Panc1 (cell line): ENCODE measurements around the gene KIF4B. TPM values are rescaled to one million over a fixed set of nuclear protein-coding genes. Genes with fewer than 3 reads are reported as not detected.

Source experiments
- ATAC-seq: fragments of 200-7000 bp; cut with Tn5 transposase; 2 replicates; pipeline ENCODE4 v1.9.1; 2020; ENCODE audit warnings: mild to moderate bottlenecking, moderate library complexity
- BruUV-seq: library from RNA; stranded (reverse); fragments of 400-500 nt; replicated peaks from 2 replicates; lab custom pipeline; 2021; lab: Mats Ljungman, UMichigan
- CTCF ChIA-PET: fragments of 300-600 bp; sonication (Branson Sonifier 250); formaldehyde crosslinking; loops from one replicate; lab custom pipeline; 2022; ENCODE audit warnings: antibody characterized with exemption; lab: Charles Lee
- POLR2A ChIA-PET: fragments of 300-600 bp; sonication (Branson Sonifier 250); formaldehyde crosslinking; loops from one replicate; lab custom pipeline; 2022; ENCODE audit warnings: antibody characterized with exemption; lab: Charles Lee
- DNase-seq: peaks from one replicate; pipeline ENCODE4 v3.0.0-alpha.2; 2010; ENCODE audit warnings: low read depth, low spot score
- H3K27ac ChIP-seq: 2 replicates; pipeline ENCODE4 v1.5.1; 2011; ENCODE audit warnings: mild to moderate bottlenecking, low read length, inconsistent platforms
- H3K27me3 ChIP-seq: fragments of 200-500 bp; sonication (Bioruptor generic); 2 replicates; pipeline ENCODE4 v1.6.0; 2014; ENCODE audit warnings: low read length, inconsistent platforms; ENCODE audit not compliant: control insufficient read depth, insufficient read depth
- H3K36me3 ChIP-seq: fragments of 200-500 bp; sonication (Bioruptor generic); 2 replicates; pipeline ENCODE4 v1.5.1; 2014; ENCODE audit warnings: inconsistent platforms, mild to moderate bottlenecking, low read length, moderate library complexity; ENCODE audit not compliant: control insufficient read depth, insufficient read depth
- H3K4me1 ChIP-seq: 2 replicates; pipeline ENCODE4 v1.5.1; 2011; ENCODE audit warnings: inconsistent platforms, mild to moderate bottlenecking, low read length, moderate library complexity; ENCODE audit not compliant: control insufficient read depth, insufficient read depth
- H3K4me3 ChIP-seq, 2 experiments: 2 replicates each; pipeline ENCODE4 v1.5.1; 2011 to 2012; ENCODE audit warnings: low read depth in 2 of 2, low read length in 2 of 2, mild to moderate bottlenecking in 2 of 2, inconsistent platforms in 1 of 2, moderate library complexity in 1 of 2
- H3K9me3 ChIP-seq: fragments of 200-500 bp; sonication (Bioruptor generic); 2 replicates; pipeline ENCODE4 v1.5.1; 2014; ENCODE audit warnings: low read depth, mild to moderate bottlenecking, inconsistent platforms, low read length, moderate library complexity; ENCODE audit not compliant: control insufficient read depth, insufficient read depth
- POLR2AphosphoS5 ChIP-seq: IDR thresholded peaks from 2 replicates; pipeline ENCODE4 v1.6.1; 2012; ENCODE audit warnings: mild to moderate bottlenecking, low read depth, low read length, moderate library complexity
- SIN3A ChIP-seq: IDR thresholded peaks from 2 replicates; pipeline ENCODE4 v1.6.1; 2012; ENCODE audit warnings: low read depth, mild to moderate bottlenecking, low read length, moderate library complexity, borderline replicate concordance; ENCODE audit not compliant: insufficient read depth
- TCF7L2 ChIP-seq: IDR thresholded peaks from 2 replicates; pipeline ENCODE4 v1.6.1; 2011; ENCODE audit warnings: mild to moderate bottlenecking, low read depth, low read length, inconsistent platforms
- in situ Hi-C: cut with HindIII; loops from 2 replicates; pipeline ENCODE4 v1.10.0; 2016; ENCODE audit warnings: low sequenced_read_pairs, low pct_unique_long_range_greater_than_20kb
- intact Hi-C: fragments of 100-400 bp; cut with micrococcal nuclease; formaldehyde crosslinking; loops from one replicate; pipeline ENCODE4 v1.10.0; 2022; ENCODE audit not compliant: unreplicated experiment
- total RNA-seq: library from RNA; stranded (reverse); gene quantifications from one replicate; pipeline ENCODE4 v1.2.1, GENCODE V29; 2021; ENCODE audit not compliant: unreplicated experiment
- TF ChIP-seq, protein P1 (sequence below): fragments of 450-650 bp; IDR thresholded peaks from 2 replicates; pipeline ENCODE4 v1.5.1; 2017; ENCODE audit warnings: mild to moderate bottlenecking
- TF ChIP-seq, protein P2 (sequence below), 2 experiments: IDR thresholded peaks; 2 replicates each; pipeline ENCODE4 v1.6.1; 2011 to 2012; ENCODE audit warnings: low read depth in 2 of 2, control low read depth in 1 of 2, low read length in 1 of 2, mild to moderate bottlenecking in 1 of 2, moderate library complexity in 1 of 2; ENCODE audit not compliant: insufficient read depth in 1 of 2

KIF4B gene
- total RNA-seq, 1 experiment from 2014 or later, result 0.10 TPM

- intact Hi-C loops (no loop called here), in situ Hi-C loops (no loop called here)
- CTCF ChIA-PET, result no interaction called here
- no peak overlapping the region for H3K27ac ChIP-seq
- no peaks in the 10 kb centered on the region for H3K36me3 ChIP-seq
- POLR2A ChIA-PET, result no interaction called here
- peaks cover 1% of the 10 kb centered on the region; the same call in 1 of the 2 replicates for H3K27me3 ChIP-seq
- TF ChIP-seq, protein P1, sequence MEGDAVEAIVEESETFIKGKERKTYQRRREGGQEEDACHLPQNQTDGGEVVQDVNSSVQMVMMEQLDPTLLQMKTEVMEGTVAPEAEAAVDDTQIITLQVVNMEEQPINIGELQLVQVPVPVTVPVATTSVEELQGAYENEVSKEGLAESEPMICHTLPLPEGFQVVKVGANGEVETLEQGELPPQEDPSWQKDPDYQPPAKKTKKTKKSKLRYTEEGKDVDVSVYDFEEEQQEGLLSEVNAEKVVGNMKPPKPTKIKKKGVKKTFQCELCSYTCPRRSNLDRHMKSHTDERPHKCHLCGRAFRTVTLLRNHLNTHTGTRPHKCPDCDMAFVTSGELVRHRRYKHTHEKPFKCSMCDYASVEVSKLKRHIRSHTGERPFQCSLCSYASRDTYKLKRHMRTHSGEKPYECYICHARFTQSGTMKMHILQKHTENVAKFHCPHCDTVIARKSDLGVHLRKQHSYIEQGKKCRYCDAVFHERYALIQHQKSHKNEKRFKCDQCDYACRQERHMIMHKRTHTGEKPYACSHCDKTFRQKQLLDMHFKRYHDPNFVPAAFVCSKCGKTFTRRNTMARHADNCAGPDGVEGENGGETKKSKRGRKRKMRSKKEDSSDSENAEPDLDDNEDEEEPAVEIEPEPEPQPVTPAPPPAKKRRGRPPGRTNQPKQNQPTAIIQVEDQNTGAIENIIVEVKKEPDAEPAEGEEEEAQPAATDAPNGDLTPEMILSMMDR, result no peak
- TF ChIP-seq, protein P2, sequence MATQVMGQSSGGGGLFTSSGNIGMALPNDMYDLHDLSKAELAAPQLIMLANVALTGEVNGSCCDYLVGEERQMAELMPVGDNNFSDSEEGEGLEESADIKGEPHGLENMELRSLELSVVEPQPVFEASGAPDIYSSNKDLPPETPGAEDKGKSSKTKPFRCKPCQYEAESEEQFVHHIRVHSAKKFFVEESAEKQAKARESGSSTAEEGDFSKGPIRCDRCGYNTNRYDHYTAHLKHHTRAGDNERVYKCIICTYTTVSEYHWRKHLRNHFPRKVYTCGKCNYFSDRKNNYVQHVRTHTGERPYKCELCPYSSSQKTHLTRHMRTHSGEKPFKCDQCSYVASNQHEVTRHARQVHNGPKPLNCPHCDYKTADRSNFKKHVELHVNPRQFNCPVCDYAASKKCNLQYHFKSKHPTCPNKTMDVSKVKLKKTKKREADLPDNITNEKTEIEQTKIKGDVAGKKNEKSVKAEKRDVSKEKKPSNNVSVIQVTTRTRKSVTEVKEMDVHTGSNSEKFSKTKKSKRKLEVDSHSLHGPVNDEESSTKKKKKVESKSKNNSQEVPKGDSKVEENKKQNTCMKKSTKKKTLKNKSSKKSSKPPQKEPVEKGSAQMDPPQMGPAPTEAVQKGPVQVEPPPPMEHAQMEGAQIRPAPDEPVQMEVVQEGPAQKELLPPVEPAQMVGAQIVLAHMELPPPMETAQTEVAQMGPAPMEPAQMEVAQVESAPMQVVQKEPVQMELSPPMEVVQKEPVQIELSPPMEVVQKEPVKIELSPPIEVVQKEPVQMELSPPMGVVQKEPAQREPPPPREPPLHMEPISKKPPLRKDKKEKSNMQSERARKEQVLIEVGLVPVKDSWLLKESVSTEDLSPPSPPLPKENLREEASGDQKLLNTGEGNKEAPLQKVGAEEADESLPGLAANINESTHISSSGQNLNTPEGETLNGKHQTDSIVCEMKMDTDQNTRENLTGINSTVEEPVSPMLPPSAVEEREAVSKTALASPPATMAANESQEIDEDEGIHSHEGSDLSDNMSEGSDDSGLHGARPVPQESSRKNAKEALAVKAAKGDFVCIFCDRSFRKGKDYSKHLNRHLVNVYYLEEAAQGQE (IDR thresholded peaks at IDR 0.05; ENCODE audit: insufficient read depth in 1 of 2, low read depth in 2 of 2, low read length in 1 of 2), result no peak
- TF ChIP-seq TCF7L2, result no peak
- no peak for TF ChIP-seq SIN3A
- no peak for TF ChIP-seq POLR2AphosphoS5
- no TSS peak for BruUV-seq
- no peaks in the 10 kb centered on the region for H3K9me3 ChIP-seq
- no peaks in the 10 kb centered on the region for H3K4me1 ChIP-seq
- H3K4me3 ChIP-seq, result no peak overlapping the region
- ATAC-seq (no peak), DNase-seq (no peak)
These were observed 12.3 kb downstream of the KIF4B start for GRCh38 chr5:155025895-155026294.

DNA sequence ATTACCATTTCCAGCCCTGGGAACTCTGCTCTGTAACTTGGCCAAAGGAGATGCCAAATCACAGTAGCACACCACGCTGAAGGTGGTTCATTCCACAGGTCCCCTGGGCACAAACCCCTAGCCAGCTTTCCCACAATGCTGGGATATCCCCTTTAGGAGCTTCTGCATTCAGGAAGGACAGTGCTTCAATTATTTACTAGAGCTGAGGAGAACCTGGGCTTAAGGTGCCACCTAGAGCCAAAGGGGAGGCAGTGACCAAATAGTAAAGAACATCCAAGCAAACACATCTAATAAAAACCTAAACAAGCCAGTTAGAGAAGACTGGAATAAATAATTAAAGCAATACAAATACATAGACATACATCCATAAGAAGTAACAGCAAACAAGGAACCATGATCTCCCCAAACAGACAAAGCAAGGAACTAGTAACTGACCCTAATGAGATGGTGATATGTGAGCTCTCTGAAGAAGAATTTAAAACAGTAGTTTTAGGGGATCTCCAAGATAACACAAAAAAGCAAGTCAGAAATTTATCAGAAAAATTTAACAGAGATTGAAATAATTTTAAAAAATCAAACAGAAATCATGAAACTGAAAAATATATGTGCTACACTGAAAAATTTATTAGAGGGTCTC is 14.6 kb downstream of the KIF4B start:
- TF ChIP-seq, protein P2 (IDR thresholded peaks at IDR 0.05; ENCODE audit: insufficient read depth in 1 of 2, low read depth in 2 of 2, low read length in 1 of 2), result no peak
- TF ChIP-seq TCF7L2 (no peak), POLR2AphosphoS5 (no peak)
- TF ChIP-seq, protein P1, result peak; percentile 52; the same call in 1 of the 2 replicates
- H3K27ac ChIP-seq, result no peak overlapping the region
- H3K4me3 ChIP-seq, result no peak overlapping the region
- no peaks in the 10 kb centered on the region for H3K9me3 ChIP-seq
- H3K27me3 ChIP-seq, result no peaks in the 10 kb centered on the region
- DNase-seq (no peak), ATAC-seq (peak; percentile 79)
- CTCF ChIA-PET, result interaction anchor here (1.0 kb wide), 2 partner anchors 9 to 56 kb away, joined by 3 to 9 read pairs; no protein-coding TSS in a partner anchor
- POLR2A ChIA-PET, result no interaction called here
- no peaks in the 10 kb centered on the region for H3K36me3 ChIP-seq
- BruUV-seq, result no TSS peak
- in situ Hi-C loops (no loop called here), intact Hi-C loops (no loop called here)
- H3K4me1 ChIP-seq, result no peaks in the 10 kb centered on the region
